NCI-H2227 (cell line): ENCODE data around the gene FANCB.

ENCODE experiments used
- DNase-seq: peaks from one replicate; lab custom pipeline; 2025; ENCODE audit not compliant: unreplicated experiment; lab: John Stamatoyannopoulos, UW

The FANCB gene

GRCh38 chrX:14837155-14837554, 35.7 kb downstream of the FANCB start:
- DNase-seq, result no peak

- DNase-seq, result no peak
Measured at GRCh38 chrX:14832586-14832985, 40.3 kb downstream of the FANCB start.

GRCh38 chrX:14832151-14832550, 40.7 kb downstream of the FANCB start:
- no peak for DNase-seq

- DNase-seq, result no peak
Measured at GRCh38 chrX:14829643-14830042, 43.2 kb downstream of the FANCB start.

- DNase-seq, result no peak
Measured at GRCh38 chrX:14826319-14826718, 46.5 kb downstream of the FANCB start.

GRCh38 chrX:14825851-14826250, 47.0 kb downstream of the FANCB start:
- no peak for DNase-seq

- no peak for DNase-seq
Measured at GRCh38 chrX:14819769-14820168, 53.1 kb downstream of the FANCB start.

- DNase-seq, result no peak
Measured at GRCh38 chrX:14817571-14817970, 55.3 kb downstream of the FANCB start.

GRCh38 chrX:14802943-14803710, 69.7 kb downstream of the FANCB start:
- DNase-seq, result no peak

GRCh38 chrX:14801136-14801535, 71.7 kb downstream of the FANCB start:
- DNase-seq, result no peak

GRCh38 chrX:14798805-14799397, 74.0 kb downstream of the FANCB start:
- DNase-seq, result no peak
